Suprapubic skin (tissue), 4 donors: ENCODE data around the gene SNAPC5. TPM values are rescaled to one million over a fixed set of nuclear protein-coding genes. Genes with fewer than 3 reads are reported as not detected.

Source experiments
- DNase-seq, 2 donors: peaks; one replicate each; pipeline ENCODE4 v3.0.0-alpha.2; 2019; ENCODE audit warnings: low spot score in 2 of 2
- H3K27ac ChIP-seq: fragments of 200-600 bp; sonication (generic); one replicate; pipeline ENCODE4 v1.5.1; 2019
- H3K27me3 ChIP-seq: fragments of 200-600 bp; sonication (generic); one replicate; pipeline ENCODE4 v1.5.1; 2019
- H3K36me3 ChIP-seq: fragments of 200-600 bp; sonication (generic); one replicate; pipeline ENCODE4 v1.5.1; 2019
- H3K4me1 ChIP-seq: fragments of 200-600 bp; sonication (generic); one replicate; pipeline ENCODE4 v1.5.1; 2019
- H3K4me3 ChIP-seq: fragments of 200-600 bp; sonication (generic); one replicate; pipeline ENCODE4 v1.5.1; 2019; ENCODE audit warnings: mild to moderate bottlenecking
- H3K9me3 ChIP-seq: fragments of 200-600 bp; sonication (generic); one replicate; pipeline ENCODE4 v1.5.1; 2019
- CTCF ChIP-seq, 2 donors: fragments of 200-600 bp in 1 of 2; fragments of 450-650 bp in 1 of 2; sonication (generic) in 1 of 2; IDR thresholded peaks; one replicate each; pipeline ENCODE4 v1.5.1; 2016 to 2019; ENCODE audit warnings: antibody characterized with exemption in 2 of 2, mild to moderate bottlenecking in 1 of 2, moderate library complexity in 1 of 2
- EP300 ChIP-seq: sonication (generic); formaldehyde crosslinking; IDR thresholded peaks from one replicate; pipeline ENCODE4 v1.6.1; 2017; ENCODE audit warnings: antibody characterized with exemption
- POLR2A ChIP-seq, 2 donors: fragments of 450-650 bp; IDR thresholded peaks; one replicate each; pipeline ENCODE4 v1.6.1; 2017; ENCODE audit warnings: antibody characterized with exemption in 2 of 2, mild to moderate bottlenecking in 2 of 2, moderate library complexity in 2 of 2
- POLR2AphosphoS5 ChIP-seq, 3 donors: sonication (generic); formaldehyde crosslinking; IDR thresholded peaks; one replicate each; pipeline ENCODE4 v1.6.1; 2017; ENCODE audit warnings: antibody characterized with exemption in 3 of 3
- WGBS: methylation state at CpG from one replicate; pipeline ENCODE4 v1.1.5; 2018; 5-methylcytosine and 5-hydroxymethylcytosine counted together
- total RNA-seq, 4 donors: library from RNA; depleted of rRNA; stranded (reverse); fragments of >200 nt; gene quantifications; one replicate each; pipeline ENCODE4 v1.1.0, GENCODE V29; 2016

The SNAPC5 gene
- total RNA-seq, 4 donors from 2014 or later, result 9.9 to 26.8 (median 17.3) TPM

GRCh38 chr15:66498501-66499386 is 1.2 kb upstream of the SNAPC5 start:
- 37% methylated on average over 3 of the region's 3 CpGs for WGBS
- DNase-seq, result no peak
- Histone ChIP-seq H3K9me3 (no peaks in the 10 kb centered on the region), H3K27me3 (no peaks in the 10 kb centered on the region), H3K27ac (no peak overlapping the region), H3K36me3 (peaks cover 61% of the 10 kb centered on the region), H3K4me3 (no peak overlapping the region), H3K4me1 (peaks cover 42% of the 10 kb centered on the region)
- TF ChIP-seq CTCF (IDR thresholded peaks at IDR 0.05), result no peak
- TF ChIP-seq EP300, result no peak
- TF ChIP-seq POLR2A (IDR thresholded peaks at IDR 0.05), result no peak
- no peak for TF ChIP-seq POLR2AphosphoS5 (IDR thresholded peaks at IDR 0.05)

- 19% methylated on average over 17 of the region's 17 CpGs for WGBS
- peaks cover 67% of the 10 kb centered on the region for H3K36me3 ChIP-seq
- no peaks in the 10 kb centered on the region for H3K9me3 ChIP-seq
- H3K4me1 ChIP-seq, result peaks cover 26% of the 10 kb centered on the region
- DNase-seq, result no peak
- peak overlapping the region; percentile 73 for H3K4me3 ChIP-seq
- TF ChIP-seq POLR2A (IDR thresholded peaks at IDR 0.05), result no peak
- no peak for TF ChIP-seq CTCF (IDR thresholded peaks at IDR 0.05)
- TF ChIP-seq POLR2AphosphoS5 (IDR thresholded peaks at IDR 0.05), result no peak
- TF ChIP-seq EP300, result no peak
- H3K27ac ChIP-seq, result peak overlapping the region; percentile 85
- no peaks in the 10 kb centered on the region for H3K27me3 ChIP-seq
Observed at GRCh38 chr15:66496951-66497501, 536 bp downstream of the SNAPC5 start.

GRCh38 chr15:66494262-66494661 is 3.3 kb downstream of the SNAPC5 start:
- Histone ChIP-seq H3K4me3 (no peak overlapping the region), H3K27me3 (no peaks in the 10 kb centered on the region), H3K36me3 (peaks cover 62% of the 10 kb centered on the region), H3K4me1 (peaks cover 24% of the 10 kb centered on the region), H3K27ac (no peak overlapping the region), H3K9me3 (no peaks in the 10 kb centered on the region)
- DNase-seq, result no peak
- TF ChIP-seq CTCF (IDR thresholded peaks at IDR 0.05) (no peak), POLR2A (IDR thresholded peaks at IDR 0.05) (no peak), POLR2AphosphoS5 (IDR thresholded peaks at IDR 0.05) (no peak), EP300 (no peak)
- WGBS, result 78% methylated on average over 2 of the region's 2 CpGs

GRCh38 chr15:66491846-66492245 is 5.7 kb downstream of the SNAPC5 start:
- H3K9me3 ChIP-seq, result no peaks in the 10 kb centered on the region
- peaks cover 12% of the 10 kb centered on the region for H3K4me1 ChIP-seq
- no peak overlapping the region for H3K4me3 ChIP-seq
- no peak overlapping the region for H3K27ac ChIP-seq
- no peaks in the 10 kb centered on the region for H3K27me3 ChIP-seq
- no peak for TF ChIP-seq POLR2AphosphoS5 (IDR thresholded peaks at IDR 0.05)
- no peak for TF ChIP-seq CTCF (IDR thresholded peaks at IDR 0.05)
- TF ChIP-seq EP300, result no peak
- TF ChIP-seq POLR2A (IDR thresholded peaks at IDR 0.05), result no peak
- H3K36me3 ChIP-seq, result peaks cover 77% of the 10 kb centered on the region
- no peak for DNase-seq
- WGBS, result 92% methylated on average over 3 of the region's 3 CpGs

- 46% methylated on average over 6 of the region's 6 CpGs for WGBS
- Histone ChIP-seq H3K36me3 (peaks cover 74% of the 10 kb centered on the region), H3K27ac (no peak overlapping the region), H3K4me1 (peaks cover 3% of the 10 kb centered on the region), H3K4me3 (no peak overlapping the region), H3K9me3 (no peaks in the 10 kb centered on the region), H3K27me3 (no peaks in the 10 kb centered on the region)
- TF ChIP-seq CTCF (IDR thresholded peaks at IDR 0.05), result no peak
- no peak for TF ChIP-seq EP300
- DNase-seq, result no peak
Observed at GRCh38 chr15:66489179-66489791, 8.3 kb downstream of the SNAPC5 start.
